ENCODE measurements around the gene SULT1C2. TPM values are rescaled to one million over a fixed set of nuclear protein-coding genes. Genes with fewer than 3 reads are reported as not detected.

SULT1C2 gene
- total and polyA plus RNA-seq, 2 of the 8 experiments (the other 6 are each of a cell fraction or from before 2014, with no cell fraction given): 2.2 to 2.8 TPM

DNA sequence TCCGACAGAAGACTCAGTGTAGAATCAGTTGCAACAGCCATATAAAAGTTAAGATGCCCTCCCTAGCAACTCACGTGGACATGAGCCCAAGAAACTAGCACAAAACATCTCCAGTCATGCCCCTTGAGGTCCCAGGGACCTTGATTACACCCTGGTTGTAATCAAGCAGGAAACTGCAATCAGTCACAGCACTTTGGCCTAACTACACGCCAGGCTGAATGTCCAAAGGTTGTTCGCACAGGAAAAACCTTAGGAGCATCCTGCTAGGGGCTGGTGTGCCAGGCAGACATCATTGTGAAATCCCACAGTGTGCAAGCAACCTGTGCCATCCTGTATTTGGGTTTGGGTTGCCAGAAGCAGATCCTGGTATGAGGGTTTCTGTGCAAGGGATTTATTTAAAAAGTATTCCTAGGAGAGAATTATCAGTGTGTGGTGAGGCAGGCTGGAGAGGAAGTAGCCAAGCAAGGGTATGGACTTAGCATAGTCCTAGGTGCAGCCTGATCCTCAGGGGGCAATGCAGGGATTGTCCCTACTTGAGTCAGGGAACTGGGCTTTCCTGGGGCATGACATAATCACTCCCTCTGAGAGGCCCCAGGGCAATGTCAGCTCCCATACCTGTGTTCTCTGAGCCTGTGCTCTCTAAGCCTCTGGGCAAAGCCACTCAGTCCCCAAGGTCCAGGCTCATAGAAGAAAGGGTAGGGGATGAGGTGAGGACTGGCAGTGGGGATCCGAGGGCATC lies 17.8 kb upstream of the SULT1C2 start (continued):
- TF ChIP-seq CHD7 (IDR thresholded peaks at IDR 0.05; ENCODE audit: insufficient replicate concordance, low read length): no peak
- TF ChIP-seq TAF1 (IDR thresholded peaks at IDR 0.05; ENCODE audit: low read depth, low read length): no peak
- no peak for TF ChIP-seq SP1 (IDR thresholded peaks at IDR 0.05; ENCODE audit: low read depth, low read length)
- no peak for TF ChIP-seq CHD1 (IDR thresholded peaks at IDR 0.05; ENCODE audit: low read depth, low read length)
- TF ChIP-seq PHF8 (conservative IDR thresholded peaks at IDR 0.05; ENCODE audit: low read depth, low read length): no peak
- no peak for TF ChIP-seq GTF2F1 (IDR thresholded peaks at IDR 0.05; ENCODE audit: borderline replicate concordance, low read depth, low read length)
- TF ChIP-seq USF2 (IDR thresholded peaks at IDR 0.05; ENCODE audit: low read length): no peak

Measured in H1 (cell line).